Measurements from ENCODE around the gene APBA2.

APBA2 gene

GRCh38 chr15:28955160-28955992, 69.6 kb downstream of the APBA2 start:
- H3K4me3 ChIP-seq (replicated peaks; ENCODE audit: low read depth, low read length): no peak overlapping the region
- DNase-seq (ENCODE audit: low read depth): peak; percentile 58
- TF ChIP-seq, protein P1, sequence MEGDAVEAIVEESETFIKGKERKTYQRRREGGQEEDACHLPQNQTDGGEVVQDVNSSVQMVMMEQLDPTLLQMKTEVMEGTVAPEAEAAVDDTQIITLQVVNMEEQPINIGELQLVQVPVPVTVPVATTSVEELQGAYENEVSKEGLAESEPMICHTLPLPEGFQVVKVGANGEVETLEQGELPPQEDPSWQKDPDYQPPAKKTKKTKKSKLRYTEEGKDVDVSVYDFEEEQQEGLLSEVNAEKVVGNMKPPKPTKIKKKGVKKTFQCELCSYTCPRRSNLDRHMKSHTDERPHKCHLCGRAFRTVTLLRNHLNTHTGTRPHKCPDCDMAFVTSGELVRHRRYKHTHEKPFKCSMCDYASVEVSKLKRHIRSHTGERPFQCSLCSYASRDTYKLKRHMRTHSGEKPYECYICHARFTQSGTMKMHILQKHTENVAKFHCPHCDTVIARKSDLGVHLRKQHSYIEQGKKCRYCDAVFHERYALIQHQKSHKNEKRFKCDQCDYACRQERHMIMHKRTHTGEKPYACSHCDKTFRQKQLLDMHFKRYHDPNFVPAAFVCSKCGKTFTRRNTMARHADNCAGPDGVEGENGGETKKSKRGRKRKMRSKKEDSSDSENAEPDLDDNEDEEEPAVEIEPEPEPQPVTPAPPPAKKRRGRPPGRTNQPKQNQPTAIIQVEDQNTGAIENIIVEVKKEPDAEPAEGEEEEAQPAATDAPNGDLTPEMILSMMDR (IDR thresholded peaks at IDR 0.05; ENCODE audit: low read length, missing control alignments): no peak

GRCh38 chr15:28955993-28956421, 70.2 kb downstream of the APBA2 start:
- TF ChIP-seq, protein P1 (IDR thresholded peaks at IDR 0.05; ENCODE audit: low read length, missing control alignments): no peak
- peak; percentile 55 for DNase-seq (ENCODE audit: low read depth)
- H3K4me3 ChIP-seq (replicated peaks; ENCODE audit: low read depth, low read length): no peak overlapping the region

GRCh38 chr15:28956491-28956890, 70.7 kb downstream of the APBA2 start:
- no peak for DNase-seq (ENCODE audit: low read depth)
- TF ChIP-seq, protein P1 (IDR thresholded peaks at IDR 0.05; ENCODE audit: low read length, missing control alignments): no peak
- H3K4me3 ChIP-seq (replicated peaks; ENCODE audit: low read depth, low read length): no peak overlapping the region

DNA sequence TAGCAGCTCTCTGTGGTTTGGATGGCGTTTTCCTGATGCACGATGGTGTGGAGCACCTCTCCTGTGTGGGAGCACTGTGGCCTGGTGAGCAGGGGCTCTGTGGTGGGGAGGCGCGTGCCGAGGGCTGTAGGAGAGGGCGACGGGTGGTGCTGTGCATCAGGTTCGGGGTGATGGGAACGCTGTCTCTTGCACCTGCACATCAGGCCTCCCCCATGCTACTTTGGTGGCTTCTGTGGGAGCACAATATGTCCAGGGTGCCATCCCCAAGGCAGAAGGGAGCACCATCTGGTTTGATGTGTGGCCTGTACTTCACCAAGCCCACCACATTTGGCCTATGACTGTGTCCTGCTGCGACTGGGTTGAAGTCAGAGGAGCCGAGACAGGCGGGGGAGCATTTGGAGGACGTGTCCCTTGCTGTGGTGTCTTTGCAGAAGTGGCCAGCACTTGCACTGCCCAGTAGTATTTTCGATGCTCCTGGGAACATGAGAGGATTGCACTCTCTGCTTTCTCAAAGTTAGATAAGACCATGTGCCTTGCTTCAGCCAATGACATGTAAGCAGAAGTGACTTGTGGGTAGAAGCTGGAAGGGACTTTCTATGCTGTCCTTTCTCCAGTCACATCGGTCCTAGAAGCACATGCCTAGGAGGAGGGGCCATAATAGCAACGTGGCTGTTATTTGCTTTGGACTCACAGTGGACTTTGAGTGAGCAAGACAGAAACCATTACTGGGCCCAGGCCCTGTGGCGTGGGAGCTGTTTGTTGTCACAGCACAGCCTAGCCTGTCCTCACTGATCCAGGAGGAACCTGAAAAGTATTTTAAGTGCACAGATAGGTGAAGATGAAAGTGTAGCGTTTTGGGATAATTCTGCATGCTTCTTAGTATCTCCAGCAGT, 72.1 kb downstream of the APBA2 start:
- TF ChIP-seq, protein P1 (IDR thresholded peaks at IDR 0.05; ENCODE audit: low read length, missing control alignments): no peak
- H3K4me3 ChIP-seq (replicated peaks; ENCODE audit: low read depth, low read length): no peak overlapping the region
- DNase-seq (ENCODE audit: low read depth): no peak

GRCh38 chr15:28959326-28959725, 73.6 kb downstream of the APBA2 start:
- DNase-seq (ENCODE audit: low read depth): no peak
- TF ChIP-seq, protein P1 (IDR thresholded peaks at IDR 0.05; ENCODE audit: low read length, missing control alignments): no peak
- H3K4me3 ChIP-seq (replicated peaks; ENCODE audit: low read depth, low read length): no peak overlapping the region

DNA sequence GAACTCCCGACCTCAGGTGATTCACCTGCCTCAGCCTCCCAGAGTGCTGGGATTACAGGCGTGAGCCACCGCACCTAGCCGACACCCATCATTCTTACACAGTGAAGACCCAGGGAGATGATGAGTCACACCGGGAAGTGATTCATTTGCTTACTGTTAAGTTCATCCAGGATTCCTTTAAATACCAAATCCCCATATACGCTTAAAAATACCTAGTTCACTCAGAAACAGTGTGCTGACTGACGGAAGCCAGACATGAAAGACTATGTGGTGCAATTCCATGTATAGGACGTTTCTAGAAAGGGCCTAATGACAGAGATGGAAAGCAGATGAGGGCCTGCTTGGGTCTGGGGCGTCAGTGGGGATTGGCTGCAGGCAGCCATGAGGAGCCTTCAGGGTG, 75.2 kb downstream of the APBA2 start:
- DNase-seq (ENCODE audit: low read depth): peak; percentile 86
- H3K4me3 ChIP-seq (replicated peaks; ENCODE audit: low read depth, low read length): no peak overlapping the region
- TF ChIP-seq, protein P1 (IDR thresholded peaks at IDR 0.05; ENCODE audit: low read length, missing control alignments): no peak
